Measurements from ENCODE around the gene TMEM86B.

DNA sequence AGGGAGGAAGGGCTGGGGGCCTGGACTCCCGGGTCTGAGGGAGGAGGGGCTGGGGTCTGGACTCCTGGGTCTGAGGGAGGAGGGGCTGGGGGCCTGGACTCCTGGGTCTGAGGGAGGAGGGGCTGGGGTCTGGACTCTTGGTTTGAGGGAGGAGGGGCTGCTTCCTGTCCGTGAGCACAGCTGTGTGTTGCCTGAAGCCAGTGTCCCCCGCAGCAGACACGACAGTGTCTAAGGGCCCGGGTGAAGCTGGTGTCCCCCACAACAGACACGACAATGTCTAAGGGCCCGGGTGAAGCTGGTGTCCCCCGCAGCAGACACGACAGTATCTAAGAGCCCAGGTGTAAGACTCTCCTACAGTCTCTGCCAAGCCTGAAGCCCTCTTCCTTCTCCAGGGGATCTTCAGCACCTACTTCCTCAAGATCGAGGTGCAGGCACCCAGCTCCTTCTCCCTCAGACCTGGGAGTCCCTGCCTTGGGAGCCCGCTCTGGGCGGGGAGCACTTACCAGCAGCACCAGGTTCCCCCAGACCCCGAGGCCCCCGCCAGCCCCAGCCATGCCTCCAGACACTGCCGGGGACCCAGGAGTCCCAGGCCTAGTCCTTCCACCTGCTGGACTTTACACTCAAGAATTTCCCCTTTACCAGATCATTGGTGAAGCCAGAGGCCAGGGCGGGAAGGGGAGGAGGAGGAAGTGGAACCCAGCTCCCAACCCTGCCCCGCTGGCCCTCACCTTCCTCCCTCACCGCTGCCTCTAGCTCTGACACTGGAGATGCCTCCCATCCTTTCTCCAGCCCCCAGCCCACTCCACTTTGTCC lies 19.5 kb downstream of the TMEM86B start, which contains the start of gene PTPRH:
- TF ChIP-seq, protein P1, sequence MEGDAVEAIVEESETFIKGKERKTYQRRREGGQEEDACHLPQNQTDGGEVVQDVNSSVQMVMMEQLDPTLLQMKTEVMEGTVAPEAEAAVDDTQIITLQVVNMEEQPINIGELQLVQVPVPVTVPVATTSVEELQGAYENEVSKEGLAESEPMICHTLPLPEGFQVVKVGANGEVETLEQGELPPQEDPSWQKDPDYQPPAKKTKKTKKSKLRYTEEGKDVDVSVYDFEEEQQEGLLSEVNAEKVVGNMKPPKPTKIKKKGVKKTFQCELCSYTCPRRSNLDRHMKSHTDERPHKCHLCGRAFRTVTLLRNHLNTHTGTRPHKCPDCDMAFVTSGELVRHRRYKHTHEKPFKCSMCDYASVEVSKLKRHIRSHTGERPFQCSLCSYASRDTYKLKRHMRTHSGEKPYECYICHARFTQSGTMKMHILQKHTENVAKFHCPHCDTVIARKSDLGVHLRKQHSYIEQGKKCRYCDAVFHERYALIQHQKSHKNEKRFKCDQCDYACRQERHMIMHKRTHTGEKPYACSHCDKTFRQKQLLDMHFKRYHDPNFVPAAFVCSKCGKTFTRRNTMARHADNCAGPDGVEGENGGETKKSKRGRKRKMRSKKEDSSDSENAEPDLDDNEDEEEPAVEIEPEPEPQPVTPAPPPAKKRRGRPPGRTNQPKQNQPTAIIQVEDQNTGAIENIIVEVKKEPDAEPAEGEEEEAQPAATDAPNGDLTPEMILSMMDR (IDR thresholded peaks at IDR 0.05) = no peak
- no peak for TF ChIP-seq POLR2A (IDR thresholded peaks at IDR 0.05)

All from testis (tissue), 2 donors.